Activated CD4-positive, alpha-beta T cell treated with anti-CD3 and anti-CD28 coated beads, Interleukin-2, amount 50 U/mL, for 24 hours (primary cell): Measurements from ENCODE around the gene TXNDC12.
A peak's percentile ranks its signal among the peaks of the same experiment; 100 is the strongest.

Experiments
- DNase-seq, 2 donors: peaks; one replicate each; pipeline ENCODE4 v3.0.0-alpha.2; 2020; ENCODE audit warnings: low read depth in 1 of 2, low spot score in 1 of 2

Gene TXNDC12

GRCh38 chr1:52002038-52002917, 52.7 kb downstream of the TXNDC12 start:
- peak in 1 of 2 donors; percentile 73 for DNase-seq

DNA sequence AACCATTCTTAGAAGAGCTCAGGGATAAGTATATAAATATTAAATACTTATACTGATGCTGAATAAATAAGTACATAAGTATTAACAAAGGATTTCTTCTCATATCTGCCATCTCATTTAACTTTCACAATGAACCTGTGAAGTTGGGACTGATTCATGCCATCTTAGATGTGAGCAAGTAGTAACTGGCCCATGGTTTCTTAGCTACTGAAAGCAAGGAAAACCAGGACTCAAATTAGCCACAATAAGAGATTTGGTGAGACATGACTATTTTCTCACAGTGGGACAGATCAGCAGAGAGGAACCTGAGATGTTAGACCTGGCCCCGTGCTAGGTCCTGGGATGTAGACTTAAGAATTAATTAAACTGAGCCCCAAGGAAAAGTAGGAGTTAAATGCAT, 56.3 kb downstream of the TXNDC12 start:
- DNase-seq = no peak

DNA sequence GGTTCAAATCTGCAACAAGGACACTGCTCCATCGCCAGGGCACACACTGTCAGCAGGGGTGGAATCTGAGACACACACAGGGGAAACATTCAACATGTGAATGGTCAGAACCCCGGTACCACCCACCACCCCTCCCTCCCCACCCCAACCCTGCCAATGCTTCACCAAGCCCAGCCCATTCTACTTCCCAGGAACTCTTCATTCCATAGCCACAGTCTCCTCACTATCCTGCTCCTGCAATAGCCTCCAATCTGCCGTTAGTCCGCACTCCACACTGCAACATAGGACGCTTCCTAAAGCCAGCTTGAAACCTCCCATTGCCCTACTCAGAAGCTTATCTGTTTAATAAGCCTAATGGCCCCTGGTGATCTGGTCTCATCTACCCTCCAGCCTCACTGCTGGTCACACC, 57.0 kb downstream of the TXNDC12 start:
- DNase-seq = no peak

DNA sequence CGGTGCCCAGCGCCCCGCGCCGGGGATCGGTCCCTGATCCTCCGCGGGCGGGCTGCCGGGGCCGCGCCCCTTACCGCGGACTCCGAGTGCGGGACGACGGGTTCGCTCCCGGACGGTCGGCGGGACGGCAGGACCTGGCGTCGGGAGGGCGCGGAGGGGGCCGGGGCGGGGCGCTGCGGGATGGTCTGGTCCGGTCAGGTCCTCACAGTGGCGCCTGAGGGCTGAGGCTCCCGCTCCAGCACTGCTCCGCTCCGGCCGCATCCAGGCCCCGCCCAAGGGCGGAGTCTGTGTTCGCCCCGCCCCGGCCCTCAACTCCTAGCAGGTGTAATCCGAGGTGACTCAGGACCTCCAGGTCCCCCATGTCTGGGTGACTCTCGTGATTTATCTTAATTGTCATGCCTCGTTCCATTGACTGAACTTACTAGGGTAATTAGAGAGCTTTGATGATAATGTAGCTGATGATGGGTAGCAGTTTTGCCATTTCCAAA, 64.5 kb downstream of the TXNDC12 start, which contains the start of gene RAB3B:
Gene RAB3B, minus strand, starts transcription at position 223 of the 488 bp plus-strand sequence. CDS start 13,583 bp downstream, outside the sequence.
- DNase-seq = peak; percentile 66 to 72

DNA sequence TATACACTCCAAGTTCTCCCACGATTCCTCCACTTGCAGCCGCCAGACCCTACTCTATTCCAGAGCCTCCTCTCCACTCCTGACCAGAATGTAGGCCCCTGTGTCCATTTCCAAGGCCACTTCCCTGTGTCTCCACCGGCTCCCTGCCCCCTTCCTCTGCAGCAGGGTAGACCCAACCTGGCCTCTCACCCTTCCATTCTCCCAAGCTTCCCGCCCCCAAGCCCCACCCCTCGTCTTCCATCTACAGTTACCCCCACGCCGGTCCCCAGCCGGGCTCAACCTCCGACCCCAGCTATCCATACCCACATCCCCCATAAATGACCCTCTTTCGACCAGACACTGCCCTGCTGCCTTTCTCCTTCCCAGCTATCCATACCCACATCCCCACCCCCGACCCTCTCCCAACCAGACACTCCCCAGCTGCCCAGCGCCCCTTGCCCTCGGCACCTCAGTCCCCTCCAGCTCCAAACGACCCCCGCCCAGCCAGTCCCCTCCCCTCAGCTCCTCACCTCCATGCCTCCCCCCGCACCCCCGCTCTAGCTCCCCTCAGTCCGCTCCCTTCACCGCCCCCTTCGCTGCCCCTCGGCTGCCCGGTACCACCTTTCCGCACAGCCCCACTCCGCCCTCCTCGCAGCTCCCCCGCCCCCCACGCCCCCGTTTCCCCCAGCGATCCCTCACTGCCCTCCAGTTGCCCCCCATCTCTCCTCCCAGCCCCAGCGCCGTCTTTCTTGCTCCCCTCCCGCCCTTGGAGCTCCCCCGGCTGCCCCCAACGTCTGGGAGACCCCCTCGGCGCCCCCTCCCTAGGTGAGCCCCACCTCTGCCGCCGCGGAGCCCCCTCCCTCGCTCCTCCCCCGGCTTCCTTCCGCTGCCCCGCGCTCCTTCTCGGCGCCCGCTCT, 65.2 kb downstream of the TXNDC12 start:
- DNase-seq = no peak

- DNase-seq = no peak
These were observed 66.7 kb downstream of the TXNDC12 start for GRCh38 chr1:51988254-51988653.

DNA sequence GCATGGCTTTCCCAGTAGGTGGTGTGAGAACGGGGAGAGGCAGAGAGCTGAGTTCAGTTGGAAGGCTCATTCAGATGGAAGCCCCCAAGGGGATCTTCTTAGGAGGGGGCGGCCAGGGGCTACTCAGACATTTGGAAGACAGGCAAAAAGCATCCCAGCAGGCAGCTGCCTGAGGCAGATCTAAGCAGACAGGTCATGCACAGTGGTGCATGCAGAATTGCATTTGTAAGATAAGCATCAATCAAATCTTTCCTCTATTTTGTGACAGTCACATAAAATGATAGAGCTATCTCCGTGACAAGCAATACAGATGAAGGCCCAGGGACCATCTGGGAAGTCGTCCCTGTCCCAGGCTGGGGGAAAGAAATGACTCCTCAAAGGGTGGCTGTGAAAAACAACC, 68.3 kb downstream of the TXNDC12 start:
- DNase-seq = no peak

GRCh38 chr1:51982161-51982560, 72.8 kb downstream of the TXNDC12 start:
- DNase-seq = no peak

DNA sequence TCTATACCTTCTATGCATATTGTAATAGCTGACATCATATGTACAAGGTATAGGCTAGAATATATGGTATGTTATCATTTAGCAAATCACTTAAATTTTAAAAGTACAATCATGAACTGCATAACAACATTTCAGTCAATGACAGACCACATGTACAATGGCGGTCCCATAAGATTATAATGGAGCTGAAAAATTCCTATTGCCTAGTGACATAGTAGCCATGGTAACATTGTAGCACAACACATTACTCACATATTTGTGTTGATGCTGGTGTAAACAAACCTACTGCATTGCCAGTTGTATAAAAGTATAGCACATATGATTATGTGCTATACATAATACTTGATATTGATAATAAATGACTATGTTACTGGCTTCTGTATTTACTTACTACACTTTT, 73.4 kb downstream of the TXNDC12 start:
- DNase-seq = no peak

GRCh38 chr1:51978099-51978498, 76.9 kb downstream of the TXNDC12 start:
- DNase-seq = no peak

DNA sequence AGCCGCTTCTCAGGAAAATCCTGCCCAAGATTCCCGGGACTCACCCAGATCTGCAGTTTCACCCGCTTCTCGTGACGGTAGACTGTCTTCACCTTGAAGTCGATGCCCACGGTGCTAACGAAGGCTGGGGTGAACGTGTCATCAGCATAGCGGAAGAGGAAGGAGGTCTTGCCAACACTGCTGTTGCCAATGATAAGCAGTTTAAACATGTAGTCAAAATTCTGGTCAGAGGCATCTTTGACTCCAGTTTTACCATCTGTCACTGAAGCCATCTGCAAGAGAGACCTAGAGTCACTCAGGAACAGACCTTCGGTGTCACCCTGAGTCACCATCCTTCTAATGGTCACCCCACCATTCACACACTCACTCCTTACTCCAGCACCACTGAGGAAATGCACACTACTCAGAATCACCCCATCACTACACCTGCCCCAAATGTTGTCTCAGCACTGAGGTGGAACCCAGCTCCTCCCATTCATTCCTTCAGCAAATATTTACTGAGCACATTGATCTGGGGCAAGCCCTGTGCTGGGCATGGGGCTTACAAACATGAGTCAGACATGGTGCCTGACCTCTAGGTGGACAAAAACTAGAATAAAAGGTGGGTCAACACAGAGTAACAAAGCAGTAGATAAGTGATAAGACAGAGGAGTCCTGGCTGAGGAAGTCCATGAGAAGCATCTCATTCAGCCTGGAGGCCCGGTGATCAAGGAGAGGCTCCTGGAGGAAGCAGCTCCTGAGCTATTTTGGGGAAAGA, 78.0 kb downstream of the TXNDC12 start:
- no peak for DNase-seq

GRCh38 chr1:51973587-51974474, 81.2 kb downstream of the TXNDC12 start:
- no peak for DNase-seq
